Stomach (tissue), 9 donors: ENCODE measurements around the gene TSPAN33. TPM values are rescaled to one million over a fixed set of nuclear protein-coding genes. Genes with fewer than 3 reads are reported as not detected.

ENCODE experiments used
- DNase-seq, 2 donors: peaks; one replicate each; pipeline versions ENCODE4 v3.0.0 to v3.0.0-alpha.2; 2013 to 2019
- H3K27ac ChIP-seq, 5 donors: fragments of 200-600 bp in 4 of 5; sonication (generic) in 4 of 5; one replicate each; pipeline ENCODE4 v1.5.1; 2013 to 2019; ENCODE audit warnings: mild to moderate bottlenecking in 1 of 5, moderate library complexity in 1 of 5
- H3K27me3 ChIP-seq, 3 donors: fragments of 200-600 bp; sonication (generic); one replicate each; pipeline ENCODE4 v1.5.1; 2017 to 2019; ENCODE audit warnings: mixed run types in 1 of 3
- H3K36me3 ChIP-seq, 4 donors: fragments of 200-600 bp; sonication (generic); 1 replicate in 3 of 4; 2 replicates in 1 of 4; pipeline ENCODE4 v1.5.1; 2016 to 2019
- H3K4me1 ChIP-seq, 4 donors: fragments of 200-600 bp; sonication (generic); one replicate each; pipeline ENCODE4 v1.5.1; 2016 to 2019
- H3K4me3 ChIP-seq, 4 donors: fragments of 200-600 bp; sonication (generic) in 3 of 4; one replicate each; pipeline ENCODE4 v1.5.1; 2016 to 2019; ENCODE audit warnings: mild to moderate bottlenecking in 1 of 4
- H3K9me3 ChIP-seq, 4 donors: fragments of 200-600 bp; sonication (generic); one replicate each; pipeline ENCODE4 v1.5.1; 2016 to 2019
- CTCF ChIP-seq, 7 experiments: fragments of 450-650 bp in 4 of 7; fragments of 200-600 bp in 3 of 7; sonication (generic) in 3 of 7; IDR thresholded peaks; one replicate each; pipeline ENCODE4 v1.5.1; 2016 to 2019; ENCODE audit warnings: antibody characterized with exemption in 7 of 7, control low read depth in 2 of 7, mild to moderate bottlenecking in 1 of 7
- EP300 ChIP-seq: sonication (generic); formaldehyde crosslinking; IDR thresholded peaks from one replicate; pipeline ENCODE4 v1.6.1; 2017; ENCODE audit warnings: antibody characterized with exemption
- POLR2A ChIP-seq, 4 donors: fragments of 450-650 bp; IDR thresholded peaks; one replicate each; pipeline ENCODE4 v1.6.1; 2016; ENCODE audit warnings: antibody characterized with exemption in 4 of 4, control low read depth in 2 of 4, mild to moderate bottlenecking in 1 of 4, moderate library complexity in 1 of 4
- POLR2AphosphoS5 ChIP-seq, 3 donors: sonication (generic); formaldehyde crosslinking; IDR thresholded peaks; one replicate each; pipeline ENCODE4 v1.6.1; 2016; ENCODE audit warnings: antibody characterized with exemption in 3 of 3
- WGBS, 5 donors: extraction: QIAGEN DNeasy Blood & Tissue Kit in 3 of 5; methylation state at CpG; one replicate each; pipeline versions ENCODE4 v1.1.5 to v1.1.7; 2013 to 2018; 5-methylcytosine and 5-hydroxymethylcytosine counted together
- intact Hi-C: fragments of 100-400 bp; cut with DNase I; formaldehyde crosslinking; loops from one replicate; pipeline ENCODE4 v1.15.1; 2023; ENCODE audit warnings: low total_unique reads
- polyA plus RNA-seq, 3 donors: library from polyadenylated mRNA; stranded (reverse); fragments of 200-250 nt; gene quantifications; one replicate each; pipeline ENCODE4 v1.2.3, GENCODE V29; 2013
- total RNA-seq, 5 donors: library from RNA; depleted of rRNA; stranded (reverse); fragments of >200 nt; gene quantifications; one replicate each; pipeline versions ENCODE4 v1.1.0 to v1.2.3, GENCODE V29; 2014 to 2016
- donor health status: healthy with polysubstance abuse.
- donor health status: Bipolar disorder and iron deficiency.
- donor health status: healthy.

TSPAN33 gene
- total and polyA plus RNA-seq, 8 donors: 1.8 to 20.9 (median 8.5) TPM

GRCh38 chr7:129193892-129194291, 49.4 kb downstream of the TSPAN33 start:
- no peak for DNase-seq
- intact Hi-C loops: no loop called here
- no peaks in the 10 kb centered on the region for H3K36me3 ChIP-seq
- peaks cover 9 to 21% (median 15%) of the 10 kb centered on the region in 4 donors for H3K4me1 ChIP-seq
- TF ChIP-seq EP300 (no peak), POLR2AphosphoS5 (IDR thresholded peaks at IDR 0.05) (no peak), CTCF (IDR thresholded peaks at IDR 0.05) (no peak), POLR2A (IDR thresholded peaks at IDR 0.05) (no peak)
- WGBS, 5 donors: 87 to 100% (median 95%) methylated on average over 2 to 3 of the region's 3 CpGs
- H3K27me3 ChIP-seq: peaks cover 0 to 16% (median 7%) of the 10 kb centered on the region in 3 donors
- no peak overlapping the region for H3K4me3 ChIP-seq
- H3K27ac ChIP-seq: no peak overlapping the region
- no peaks in the 10 kb centered on the region for H3K9me3 ChIP-seq

GRCh38 chr7:129197771-129198170, 53.3 kb downstream of the TSPAN33 start:
- Histone ChIP-seq H3K4me1 (no peaks in the 10 kb centered on the region), H3K27me3 (no peaks in the 10 kb centered on the region), H3K36me3 (no peaks in the 10 kb centered on the region), H3K27ac (no peak overlapping the region), H3K4me3 (no peak overlapping the region), H3K9me3 (no peaks in the 10 kb centered on the region)
- intact Hi-C loops: no loop called here
- TF ChIP-seq POLR2A (IDR thresholded peaks at IDR 0.05) (no peak), CTCF (IDR thresholded peaks at IDR 0.05) (no peak), EP300 (no peak)
- 76 to 87% (median 84%) methylated on average over 4 of the region's 4 CpGs for WGBS, 5 donors
- DNase-seq: no peak

GRCh38 chr7:129199406-129199805, 54.9 kb downstream of the TSPAN33 start:
- Histone ChIP-seq H3K4me1 (no peaks in the 10 kb centered on the region), H3K27me3 (no peaks in the 10 kb centered on the region), H3K9me3 (no peaks in the 10 kb centered on the region), H3K4me3 (no peak overlapping the region), H3K27ac (no peak overlapping the region), H3K36me3 (no peaks in the 10 kb centered on the region)
- DNase-seq: no peak
- no peak for TF ChIP-seq CTCF (IDR thresholded peaks at IDR 0.05)
- intact Hi-C loops: no loop called here
- 91 to 99% (median 96%) methylated on average over 4 of the region's 4 CpGs for WGBS, 5 donors

GRCh38 chr7:129202058-129202777, 57.7 kb downstream of the TSPAN33 start:
- no peak overlapping the region for H3K27ac ChIP-seq
- no peak for DNase-seq
- no peaks in the 10 kb centered on the region for H3K9me3 ChIP-seq
- no peaks in the 10 kb centered on the region for H3K4me1 ChIP-seq
- H3K4me3 ChIP-seq: no peak overlapping the region
- no peak for TF ChIP-seq CTCF (IDR thresholded peaks at IDR 0.05)
- no peak for TF ChIP-seq POLR2AphosphoS5 (IDR thresholded peaks at IDR 0.05)
- TF ChIP-seq EP300: no peak
- no peak for TF ChIP-seq POLR2A (IDR thresholded peaks at IDR 0.05)
- intact Hi-C loops: no loop called here
- 76 to 94% (median 85%) methylated on average over 8 of the region's 8 CpGs for WGBS, 5 donors
- H3K27me3 ChIP-seq: no peaks in the 10 kb centered on the region
- H3K36me3 ChIP-seq: peaks cover 0 to 21% (median 9%) of the 10 kb centered on the region in 4 donors
